ENCODE data around the gene PTPN22.
"Not testable (repeated sequence)": the region's sequence is repeated elsewhere in the genome, so short reads cannot be mapped to it uniquely, and the experiment has no call there.

The PTPN22 gene

DNA sequence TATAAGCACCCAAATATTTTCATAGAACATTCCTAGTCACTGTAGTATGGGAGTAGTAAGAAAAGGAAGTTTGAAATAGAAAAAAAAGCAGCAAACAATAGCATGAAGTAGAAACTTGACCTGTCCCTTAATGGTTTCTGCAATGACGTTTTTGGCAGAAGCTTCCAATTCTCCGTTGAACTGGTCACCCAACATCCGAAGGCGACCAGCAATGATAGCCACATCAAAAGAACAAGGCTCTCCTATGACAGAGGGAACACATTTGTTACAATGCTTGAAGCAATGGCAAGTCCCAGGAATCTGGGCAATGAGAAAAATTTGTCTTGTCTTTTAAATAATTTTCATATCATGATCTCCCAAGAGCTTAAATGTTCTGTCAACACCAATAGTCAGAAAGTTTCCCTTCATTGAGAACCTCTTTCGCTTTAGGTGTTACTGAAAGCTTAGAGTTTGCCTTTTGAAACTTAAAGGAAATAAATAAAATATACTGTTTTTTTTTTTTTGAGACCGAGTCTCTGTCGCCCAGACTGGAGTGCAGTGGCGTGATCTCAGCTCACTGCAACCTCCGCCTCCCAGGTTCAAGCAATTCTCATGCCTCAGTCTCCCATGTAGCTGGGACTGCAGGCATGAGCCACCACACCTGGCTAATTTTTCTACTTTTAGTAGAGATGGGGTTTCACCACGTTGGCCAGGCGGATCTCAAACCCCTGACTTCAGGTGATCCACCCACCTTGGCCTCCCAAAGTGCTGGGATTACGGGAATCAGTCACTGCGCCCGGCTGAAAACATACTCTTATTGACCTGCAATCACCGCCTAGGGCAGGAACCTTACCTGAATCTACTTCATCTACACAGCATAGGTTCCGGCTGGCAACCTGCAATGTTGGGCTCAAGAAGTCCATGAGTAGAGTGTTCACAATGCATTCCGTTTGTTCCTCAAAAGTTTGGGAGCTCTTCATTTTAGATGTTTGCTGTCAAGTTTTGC lies 15.2 kb upstream of the PTPN22 start:
- DNase-seq, result no peak

DNA sequence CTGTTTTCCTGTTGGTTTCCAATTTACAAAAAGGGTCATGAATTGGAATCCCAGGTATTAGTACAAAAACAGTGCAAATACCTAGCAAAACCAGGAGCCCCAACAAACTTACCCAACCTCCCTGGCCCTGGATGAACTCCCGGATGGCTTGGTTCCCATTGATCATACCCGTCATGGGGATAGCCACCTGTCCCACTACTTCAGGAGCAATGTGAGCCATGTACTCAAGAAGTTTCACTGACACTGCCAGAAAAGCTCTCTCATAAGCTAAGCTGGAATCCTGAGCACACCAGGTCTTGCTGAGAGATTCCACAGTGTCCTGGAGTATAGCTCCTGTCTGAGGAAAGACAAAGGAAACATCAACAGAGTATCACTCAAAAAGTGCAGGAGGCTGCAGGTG lies 10.1 kb upstream of the PTPN22 start:
- no peak for DNase-seq

DNA sequence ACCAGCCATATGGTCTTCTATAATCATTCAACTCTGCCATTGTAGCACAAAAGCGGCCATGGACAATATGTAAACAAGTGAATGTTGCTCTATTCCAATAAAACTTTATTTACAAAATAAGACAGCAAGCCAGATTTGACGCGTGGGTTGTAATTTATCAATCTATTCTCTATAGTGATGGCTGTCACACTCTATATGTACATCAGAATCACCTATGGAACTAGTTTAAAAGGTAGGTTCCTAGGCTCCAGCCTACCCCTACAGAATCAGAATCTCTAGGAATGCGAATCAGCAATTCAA lies 8.2 kb upstream of the PTPN22 start:
- no peak for DNase-seq

DNA sequence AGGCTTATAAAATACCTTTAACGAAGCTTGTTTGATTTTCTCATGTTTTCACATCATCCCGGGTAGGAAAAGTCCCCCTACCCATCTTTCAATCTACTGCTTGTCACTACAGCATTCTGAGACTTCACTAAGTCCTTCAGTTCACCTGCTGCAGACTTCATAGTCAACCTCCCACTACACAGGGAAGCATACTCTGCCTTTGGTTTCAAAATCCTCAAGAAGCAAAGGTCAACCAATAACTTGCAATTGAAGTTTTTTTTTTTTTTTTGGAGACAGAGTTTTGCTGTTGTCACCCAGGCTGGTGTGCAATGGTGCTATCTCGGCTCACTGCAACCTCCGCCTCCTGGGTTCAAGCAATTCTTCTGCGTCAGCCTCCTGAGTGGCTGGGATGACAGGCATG lies 4.7 kb upstream of the PTPN22 start:
- DNase-seq, result no peak

DNA sequence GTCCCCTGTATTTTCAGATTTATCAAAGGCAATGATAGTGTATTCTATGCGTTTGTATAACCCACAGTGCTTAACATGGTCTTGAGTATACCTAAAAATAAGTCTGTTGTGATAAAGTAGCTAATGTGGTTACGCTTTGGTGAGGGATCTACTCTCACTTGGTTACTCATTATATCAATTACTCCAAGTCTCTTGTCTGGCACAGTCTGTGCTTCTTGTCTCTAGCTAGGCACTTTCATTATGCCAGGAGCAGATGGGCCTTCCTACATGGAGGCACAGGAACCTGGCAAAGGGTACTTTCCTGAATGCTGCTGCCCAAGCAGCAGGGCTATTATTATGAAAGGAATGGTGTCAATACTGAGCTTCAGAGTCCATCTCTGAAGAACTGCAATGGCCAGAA lies 4.2 kb upstream of the PTPN22 start:
- DNase-seq, result no peak

DNA sequence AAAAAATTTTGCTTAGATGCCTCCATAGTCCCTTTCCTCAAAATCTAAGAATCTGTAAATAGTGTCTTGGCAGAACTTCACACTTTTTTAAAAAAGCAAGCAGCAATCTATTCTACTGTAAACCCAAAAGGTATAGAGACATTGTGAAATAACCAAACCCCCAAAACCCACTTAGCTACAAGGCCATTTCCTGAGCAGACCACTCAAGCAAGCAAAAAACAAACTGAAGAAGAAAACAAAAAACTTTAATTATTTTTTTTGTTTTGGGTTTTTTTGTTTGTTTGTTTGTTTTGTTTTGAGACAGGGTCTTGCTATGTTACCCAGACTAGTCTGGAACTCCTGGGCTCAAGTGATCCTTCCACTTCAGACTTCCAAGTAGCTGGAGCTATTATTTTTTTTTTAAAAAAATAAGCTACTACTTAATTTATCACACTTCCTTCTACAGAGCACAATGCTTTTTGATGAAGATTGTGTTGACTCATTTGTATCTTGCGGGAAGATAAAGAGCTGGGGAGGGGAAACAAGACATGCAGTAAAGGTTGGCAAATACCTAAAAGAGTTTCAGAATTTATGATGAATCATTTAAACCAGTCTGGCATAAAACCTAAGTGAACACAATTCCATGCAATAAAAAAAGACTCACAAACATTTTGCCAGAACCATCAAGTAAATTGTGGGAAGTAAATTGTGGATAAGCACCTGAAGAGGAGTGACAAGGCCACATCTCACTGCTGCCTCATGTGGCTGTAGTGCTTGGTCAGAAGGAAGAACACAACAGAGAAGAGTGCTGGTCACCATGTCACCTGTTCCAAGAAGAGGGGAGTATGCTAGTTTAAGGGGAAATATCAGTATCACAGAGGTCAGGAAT lies 2.7 kb upstream of the PTPN22 start:
- peak in 1 of 6 experiments; percentile 21 for DNase-seq

DNA sequence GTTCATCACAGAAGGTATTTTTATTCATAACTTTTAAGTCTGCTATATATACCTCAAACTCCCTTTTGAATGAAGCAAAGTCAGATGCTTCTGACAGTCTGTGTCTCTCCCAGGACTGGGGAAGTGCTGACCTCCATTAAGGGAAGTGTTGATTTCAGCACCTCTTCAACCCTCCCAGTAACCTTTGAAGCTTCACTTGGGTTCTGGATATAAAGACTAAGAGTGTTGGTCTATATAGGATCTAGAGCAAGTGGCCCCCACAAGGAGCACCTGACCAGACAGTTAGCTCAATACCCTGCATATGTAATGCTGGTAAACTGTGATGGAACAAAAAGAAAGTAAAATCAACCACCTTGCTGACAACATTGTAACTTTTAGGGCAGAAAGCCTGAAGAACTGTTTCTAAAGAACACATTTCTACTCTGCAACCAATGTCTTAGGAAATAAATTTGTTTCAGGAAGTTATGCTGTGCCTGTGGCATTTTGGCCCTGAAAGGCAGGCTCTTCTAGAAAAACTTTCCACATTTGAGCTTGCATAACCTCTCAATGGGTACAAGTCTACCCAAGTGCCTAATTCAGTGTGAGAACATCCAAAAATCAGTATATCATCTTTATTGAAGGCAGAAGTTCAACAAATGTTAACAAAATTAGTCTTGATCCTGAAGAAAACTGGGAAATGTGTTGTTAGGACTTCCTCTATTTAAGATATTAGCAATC lies 865 bp upstream of the PTPN22 start:
- peak in 2 of 6 experiments; percentile 24 to 37 for DNase-seq

DNA sequence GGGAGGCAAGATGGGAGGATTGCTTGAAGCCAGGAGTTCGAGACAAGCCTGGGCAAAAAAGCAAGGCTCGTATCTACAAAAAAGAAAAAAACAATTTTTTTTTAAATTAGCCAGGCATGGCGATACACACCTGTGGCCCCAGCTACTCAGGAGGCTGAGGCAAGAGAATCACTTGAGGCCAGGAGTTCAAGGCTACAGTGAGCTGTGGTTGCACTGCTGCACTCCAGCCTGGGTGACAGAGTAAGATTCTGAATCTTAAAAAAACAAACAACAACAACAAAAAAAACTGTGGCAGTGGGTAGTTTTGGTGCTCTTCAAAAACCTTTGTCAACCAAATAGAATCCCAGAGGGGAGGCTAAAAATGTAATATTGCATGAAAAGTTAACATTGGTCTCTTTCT lies 734 bp downstream of the PTPN22 start:
- DNase-seq, result no peak

DNA sequence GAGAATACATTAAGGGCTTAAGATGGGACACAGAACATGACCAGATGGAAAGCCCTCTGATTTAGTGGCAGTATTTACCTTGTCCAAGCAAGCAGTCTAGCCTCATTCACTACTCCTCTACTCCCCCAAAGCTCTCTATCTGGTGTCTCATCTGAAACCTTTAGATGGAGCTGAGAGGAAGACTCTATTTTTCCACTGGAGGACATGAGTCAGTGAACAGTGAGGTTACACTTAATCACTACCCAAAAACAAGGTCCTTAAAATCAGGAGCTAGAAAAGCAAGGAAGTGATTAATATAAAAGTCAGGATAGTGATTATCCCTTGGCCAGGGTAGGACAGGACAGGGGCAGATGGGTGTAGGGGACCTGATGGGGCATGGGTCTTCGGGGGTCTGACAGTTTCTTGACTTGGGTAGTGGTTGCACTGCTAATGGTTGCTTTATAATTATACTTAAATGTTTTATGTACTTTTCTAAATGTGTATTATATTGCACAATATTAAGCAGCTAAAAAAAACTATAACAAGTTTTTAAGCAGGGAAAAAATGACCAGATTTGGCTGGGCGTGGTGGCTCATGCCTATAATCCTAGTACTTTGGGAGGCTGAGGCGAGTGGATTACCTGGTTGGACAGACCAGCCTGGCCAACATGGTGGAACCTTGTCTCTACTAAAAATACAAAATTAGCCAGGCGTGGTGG lies 3.0 kb downstream of the PTPN22 start:
- DNase-seq, result no peak

DNA sequence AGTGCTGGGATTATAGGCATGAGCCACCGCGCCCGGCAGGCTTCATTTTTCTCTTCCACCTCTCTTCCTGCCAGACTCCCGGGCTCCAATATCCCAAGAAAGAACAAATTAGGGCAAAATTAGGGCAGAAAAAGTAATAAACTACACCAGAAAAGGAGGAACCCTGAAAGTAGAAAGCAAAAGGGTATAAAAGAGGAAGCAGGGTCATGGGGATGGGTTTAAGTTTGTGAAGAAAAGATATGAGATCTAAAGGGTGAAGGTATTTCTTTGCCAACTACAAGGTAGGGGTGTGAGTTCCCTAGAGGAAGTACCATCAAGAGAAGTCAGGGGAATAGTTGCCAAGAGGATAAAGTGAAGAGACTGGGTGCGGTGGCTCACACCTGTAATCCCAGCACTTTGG lies 9.9 kb downstream of the PTPN22 start:
- no peak for DNase-seq

DNA sequence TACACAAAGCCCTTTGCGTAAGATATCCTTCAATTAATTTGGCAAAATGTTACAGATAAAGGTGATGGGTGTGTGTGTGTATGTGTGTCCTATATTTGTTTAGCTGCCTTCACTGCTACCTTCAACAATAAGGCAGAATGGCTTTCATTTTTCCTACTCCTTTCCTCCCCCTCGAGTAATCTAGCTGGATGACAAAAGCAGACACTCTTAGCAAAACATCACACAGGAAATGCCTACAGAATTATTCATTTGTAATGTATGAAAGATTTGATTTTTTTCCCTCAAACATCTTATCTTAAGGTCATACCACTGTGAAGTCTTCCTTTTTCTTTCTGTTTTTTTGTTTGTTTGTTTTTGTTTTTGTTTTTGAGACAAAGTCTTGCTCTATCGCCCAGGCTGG lies 10.6 kb downstream of the PTPN22 start:
- DNase-seq, result no peak

DNA sequence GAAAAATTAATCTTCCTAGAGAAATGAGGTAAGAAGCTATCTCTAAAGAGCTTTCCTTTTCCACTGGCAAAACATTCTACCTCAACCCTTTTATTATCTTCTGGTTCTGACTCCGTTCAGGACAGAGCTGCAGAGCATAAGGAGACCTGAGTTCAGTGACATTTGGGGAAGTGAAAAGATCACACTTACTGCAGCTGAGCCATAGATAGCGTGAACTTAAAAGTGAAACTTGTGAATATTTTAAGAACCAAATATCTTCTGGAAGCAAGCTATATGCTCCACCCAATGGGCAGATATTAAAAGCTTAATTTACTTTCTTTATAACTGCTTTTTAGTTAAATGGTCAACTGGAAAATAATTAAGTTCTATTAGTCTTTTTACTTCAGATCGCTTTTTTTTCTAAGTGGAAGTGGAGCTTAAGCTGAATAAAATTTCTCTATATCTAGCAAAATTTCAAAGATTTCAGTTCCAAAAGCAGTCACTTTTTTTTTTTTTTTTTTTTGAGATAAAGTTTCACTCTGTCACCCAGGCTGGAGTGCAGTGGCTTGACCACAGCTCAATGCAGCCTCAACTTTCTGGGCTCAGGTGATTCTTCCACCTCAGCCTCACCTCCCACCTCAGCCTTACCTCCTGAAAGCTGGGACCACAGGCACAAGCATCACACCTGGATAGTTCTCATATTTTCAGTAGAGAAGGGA lies 11.9 kb downstream of the PTPN22 start:
- no peak for DNase-seq

DNA sequence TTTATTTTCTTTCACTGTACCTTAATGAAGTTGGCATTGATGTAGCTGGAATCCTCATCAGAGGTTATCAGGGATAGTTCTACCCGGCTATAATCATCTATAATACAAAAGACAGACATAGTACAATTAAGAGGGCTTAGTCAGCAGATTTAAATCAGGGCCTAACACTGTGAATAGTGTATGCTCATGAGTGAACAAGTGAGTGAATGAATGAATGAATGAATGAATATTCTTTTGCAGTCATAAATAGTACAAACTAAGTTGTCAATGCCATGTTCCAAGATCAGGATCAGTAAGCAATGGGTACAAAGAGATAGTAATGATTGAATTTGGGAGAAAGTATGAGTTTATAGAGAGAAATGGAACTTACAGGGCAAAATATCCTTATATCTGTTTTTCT lies 12.5 kb downstream of the PTPN22 start:
- DNase-seq, result no peak

DNA sequence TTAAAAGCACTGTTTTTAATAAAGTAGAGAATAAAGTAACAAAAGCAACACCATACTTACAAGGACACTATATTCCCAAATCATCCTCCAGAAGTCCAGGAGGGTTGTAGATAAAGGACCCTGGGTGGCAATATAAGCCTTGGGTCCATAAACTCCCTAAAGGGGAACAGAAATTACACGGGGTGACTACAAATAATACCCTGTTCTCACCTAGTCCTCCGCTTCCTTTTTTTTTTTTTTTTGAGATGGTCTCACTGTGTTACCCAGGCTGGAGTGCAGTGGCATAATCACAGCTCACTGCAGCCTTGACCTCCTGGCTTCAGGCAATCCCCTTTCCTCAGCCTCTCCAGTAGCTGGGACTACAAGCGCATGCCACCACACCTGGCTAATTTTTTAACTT lies 13.1 kb downstream of the PTPN22 start:
- no peak for DNase-seq

DNA sequence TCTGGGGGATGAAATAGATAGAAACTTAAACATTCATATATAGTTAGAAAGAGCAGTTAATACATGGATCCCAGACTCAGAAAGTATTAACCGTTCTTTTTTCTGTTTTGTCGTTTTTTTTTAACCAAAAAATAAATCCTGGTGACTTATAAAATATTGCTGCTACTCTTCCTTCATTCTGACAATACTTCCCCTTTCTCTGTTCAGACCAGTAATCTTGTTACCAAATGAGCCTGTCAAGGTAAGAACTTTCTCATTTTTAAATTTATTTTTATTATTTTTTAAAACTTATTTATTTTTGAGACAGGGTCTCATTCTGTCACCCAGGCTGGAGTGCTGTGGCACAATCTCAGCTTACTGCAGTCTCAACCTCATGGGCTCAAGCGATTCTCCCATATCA lies 13.7 kb downstream of the PTPN22 start:
- no peak for DNase-seq

DNA sequence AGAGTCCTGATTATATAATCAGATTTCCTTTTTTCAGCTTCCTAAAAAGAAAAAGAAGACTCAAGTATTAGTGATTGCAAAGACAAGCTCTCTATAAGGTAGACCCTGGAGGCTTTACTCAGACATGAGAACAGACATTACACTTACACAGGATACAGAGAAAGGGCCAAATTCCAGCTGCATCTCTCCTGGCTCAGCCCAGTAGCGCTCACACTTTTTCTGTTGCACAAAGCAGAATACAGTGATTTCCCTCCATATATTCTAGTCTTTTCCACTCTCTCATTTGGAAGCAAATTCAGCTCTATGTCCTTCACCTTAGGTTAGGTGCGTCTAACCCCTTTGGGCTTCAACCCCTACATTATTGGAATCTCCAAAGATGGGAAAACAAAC lies 15.1 kb downstream of the PTPN22 start:
- no peak for DNase-seq

DNA sequence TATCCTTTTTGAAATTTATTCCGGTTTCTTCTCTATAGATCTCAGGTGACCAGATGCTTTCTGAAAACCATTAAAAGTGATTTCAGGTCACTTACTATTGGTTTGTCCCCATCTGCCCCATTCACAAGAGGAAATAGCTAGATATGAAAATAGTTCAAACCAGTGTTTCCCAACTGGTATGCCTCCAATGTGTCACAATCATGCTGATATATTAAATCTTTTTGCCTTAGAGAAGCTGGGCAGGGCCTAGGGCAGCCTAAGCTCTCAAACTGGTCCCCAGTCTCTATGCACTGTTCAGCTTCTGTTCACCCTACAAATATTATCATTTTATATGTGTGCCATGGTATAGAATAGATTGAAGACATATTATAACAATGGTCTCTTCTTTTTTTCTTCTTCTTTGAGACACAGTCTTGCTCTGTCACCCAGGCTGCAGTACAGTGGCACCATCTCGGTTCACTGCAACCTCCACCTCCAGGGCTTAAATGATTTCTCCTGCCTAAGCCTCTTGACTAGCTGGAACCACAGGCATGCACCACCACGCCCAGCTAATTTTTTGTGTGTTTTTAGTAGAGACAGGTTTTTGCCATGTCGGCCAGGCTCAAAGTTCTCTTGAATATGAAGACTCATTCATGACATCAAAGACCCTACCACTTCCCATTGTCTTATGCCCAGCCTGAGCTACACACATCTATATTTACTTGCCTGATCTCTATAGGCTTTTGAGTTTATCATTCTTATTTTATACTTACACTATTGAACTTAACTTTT lies 15.7 kb downstream of the PTPN22 start:
- DNase-seq, result no peak

DNA sequence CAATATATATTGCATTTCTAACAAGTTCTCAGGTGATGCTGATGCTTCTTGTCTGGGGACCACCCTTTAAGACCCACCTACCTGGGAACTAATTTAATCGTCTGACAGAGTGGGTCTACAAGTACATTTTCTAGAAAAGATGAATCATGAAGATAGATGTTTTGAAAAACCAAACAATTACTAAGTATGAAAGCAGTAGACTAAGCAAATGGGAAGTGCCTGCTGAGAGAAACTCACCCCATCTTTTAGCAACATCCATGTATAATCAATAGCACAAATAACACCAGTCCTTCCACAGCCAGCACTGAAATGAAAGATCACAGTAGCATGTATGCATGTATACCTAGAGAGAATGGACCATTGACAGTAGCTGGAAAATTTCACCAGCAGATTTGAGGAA lies 17.3 kb downstream of the PTPN22 start:
- DNase-seq, result no peak

DNA sequence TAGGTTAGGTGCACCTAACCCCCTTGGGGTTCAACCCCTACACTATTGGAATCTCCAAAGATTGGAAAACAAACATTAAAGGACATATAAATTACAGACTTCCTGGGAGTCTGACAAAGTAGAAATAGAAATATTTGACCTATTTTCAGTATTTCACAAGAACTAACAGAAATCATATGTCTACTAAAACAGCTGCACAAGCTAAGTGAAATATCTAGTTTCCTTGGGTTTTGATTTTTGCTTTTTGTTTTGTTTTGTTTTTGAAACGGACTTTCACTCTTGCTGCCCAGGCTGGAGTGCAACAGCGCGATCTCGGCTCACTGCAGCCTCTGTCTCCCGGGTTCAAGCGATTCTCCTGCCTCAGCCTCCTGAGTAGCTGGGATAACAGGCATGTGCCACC lies 18.8 kb downstream of the PTPN22 start:
- not testable (repeated sequence) for DNase-seq

DNA sequence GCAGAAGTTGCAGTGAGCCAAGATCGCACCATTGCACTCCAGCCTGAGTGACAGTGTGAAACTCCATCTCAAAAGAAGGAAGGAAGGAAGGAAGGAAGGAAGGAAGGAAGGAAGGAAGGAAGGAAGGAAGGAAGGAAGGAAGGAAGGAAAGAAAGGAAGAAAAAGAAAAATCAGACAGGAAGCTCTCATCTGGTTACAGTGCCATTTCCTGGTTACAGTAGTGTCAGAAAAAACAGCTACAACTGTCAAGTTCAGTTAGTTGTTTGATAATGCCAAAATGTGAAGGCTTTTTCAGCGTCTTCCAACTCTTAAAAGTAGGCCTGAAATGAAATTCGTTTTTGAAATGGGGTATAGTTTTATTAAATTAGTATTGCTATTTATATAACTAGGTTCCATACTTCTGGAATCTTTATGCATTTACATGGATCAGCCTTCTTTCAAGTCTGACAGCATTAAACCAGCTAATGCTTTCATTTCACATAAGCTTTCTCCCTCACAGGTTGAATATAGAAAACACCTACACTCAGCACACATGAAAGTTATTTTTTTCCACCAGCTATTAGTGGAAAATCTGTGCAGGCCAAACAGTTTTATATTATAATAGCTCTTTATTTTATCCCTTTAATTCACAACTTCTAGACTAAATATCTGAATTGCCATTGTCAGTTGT lies 21.2 kb downstream of the PTPN22 start:
- DNase-seq, result peak in 2 of 6 experiments; percentile 23 to 24

DNA sequence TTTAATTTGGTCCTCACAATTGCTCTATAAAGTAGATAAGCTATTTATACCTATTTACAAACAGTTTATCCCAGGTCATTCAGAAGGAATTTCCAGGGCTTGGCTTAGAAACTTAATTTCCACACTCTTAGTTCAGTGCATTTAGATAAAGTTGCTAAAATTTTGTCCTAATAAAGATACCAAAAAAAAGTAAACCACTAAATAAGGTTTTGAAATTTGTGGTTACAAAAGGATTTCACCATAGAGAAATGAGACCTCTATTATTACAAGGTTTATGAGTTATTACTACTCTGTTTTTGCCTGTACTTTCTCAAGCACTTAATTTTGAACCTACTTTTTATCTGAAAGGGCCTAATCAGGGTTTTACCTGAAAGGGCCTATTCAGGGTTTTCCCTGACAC lies 22.4 kb downstream of the PTPN22 start:
- no peak for DNase-seq
